Thyroid gland (tissue), 4 donors: Measurements from ENCODE around the gene GARRE1.

Source experiments
- CTCF ChIP-seq, 6 experiments: fragments of 200-600 bp in 3 of 6; fragments of 450-650 bp in 3 of 6; sonication (generic) in 3 of 6; IDR thresholded peaks; one replicate each; pipeline ENCODE4 v1.5.1; 2016 to 2019; ENCODE audit warnings: antibody characterized with exemption in 6 of 6, mild to moderate bottlenecking in 2 of 6, inconsistent platforms in 1 of 6, moderate library complexity in 1 of 6
- POLR2A ChIP-seq, 2 donors: fragments of 450-650 bp; IDR thresholded peaks; one replicate each; pipeline ENCODE4 v1.6.1; 2017; ENCODE audit warnings: antibody characterized with exemption in 2 of 2, mild to moderate bottlenecking in 2 of 2, moderate library complexity in 1 of 2

GRCh38 chr19:34232566-34233481 lies 21.5 kb upstream of the GARRE1 start:
- no peak for TF ChIP-seq CTCF (IDR thresholded peaks at IDR 0.05)
- TF ChIP-seq POLR2A (IDR thresholded peaks at IDR 0.05), result no peak
